Osteoblast (primary cell): Measurements from ENCODE around the gene DOCK1. TPM values are rescaled to one million over a fixed set of nuclear protein-coding genes. Genes with fewer than 3 reads are reported as not detected.

Experiments
- DNase-seq: peaks from one replicate; pipeline ENCODE4 v3.0.0; 2011; ENCODE audit warnings: low spot score, mixed read lengths; ENCODE audit not compliant: insufficient read length; ENCODE audit errors: missing footprints
- H2AFZ ChIP-seq: 2 replicates; pipeline ENCODE4 v1.6.0; 2011; ENCODE audit warnings: mild to moderate bottlenecking, low read length
- H3K27ac ChIP-seq: 2 replicates; pipeline ENCODE4 v1.5.1; 2011; ENCODE audit warnings: mild to moderate bottlenecking, low read depth, low read length, moderate library complexity
- H3K27me3 ChIP-seq: 2 replicates; pipeline ENCODE4 v1.6.0; 2012; ENCODE audit warnings: mild to moderate bottlenecking, control low read depth, inconsistent platforms, low read length, moderate library complexity; ENCODE audit not compliant: insufficient read depth
- H3K36me3 ChIP-seq: 2 replicates; pipeline ENCODE4 v1.5.1; 2011; ENCODE audit warnings: mild to moderate bottlenecking, low read length, control low read depth, moderate library complexity; ENCODE audit not compliant: insufficient read depth
- H3K4me1 ChIP-seq: 2 replicates; pipeline ENCODE4 v1.5.1; 2011; ENCODE audit warnings: mild to moderate bottlenecking, low read length, control low read depth, moderate library complexity; ENCODE audit not compliant: insufficient read depth
- H3K4me2 ChIP-seq: 2 replicates; pipeline ENCODE4 v1.6.0; 2011; ENCODE audit warnings: mild to moderate bottlenecking, low read length; ENCODE audit not compliant: insufficient read depth
- H3K4me3 ChIP-seq: fragments of 200-600 bp; sonication (generic); 3 replicates; pipeline ENCODE4 v1.5.1; 2012; ENCODE audit warnings: mild to moderate bottlenecking, low read length, inconsistent platforms; ENCODE audit not compliant: insufficient read depth
- H3K79me2 ChIP-seq: 2 replicates; pipeline ENCODE4 v1.6.0; 2012; ENCODE audit warnings: mild to moderate bottlenecking, low read length, control low read depth, inconsistent platforms; ENCODE audit not compliant: insufficient read depth
- H3K9me3 ChIP-seq: 2 replicates; pipeline ENCODE4 v1.5.1; 2011; ENCODE audit warnings: low read depth, low read length, control low read depth
- H4K20me1 ChIP-seq: 2 replicates; pipeline ENCODE4 v1.6.0; 2012; ENCODE audit warnings: mild to moderate bottlenecking, low read length, control low read depth; ENCODE audit not compliant: insufficient read depth
- CTCF ChIP-seq: IDR thresholded peaks from 2 replicates; pipeline ENCODE4 v1.5.1; 2011; ENCODE audit warnings: mild to moderate bottlenecking, low read depth, low read length, moderate library complexity; ENCODE audit errors: extremely low read depth
- total RNA-seq: library from RNA; depleted of rRNA; stranded (reverse); fragments of >200 nt; gene quantifications from 2 replicates; pipeline ENCODE4 v1.2.3, GENCODE V29; 2012

DOCK1 gene
- total RNA-seq, 1 donor: 80.3 TPM

GRCh38 chr10:126931544-126931943 lies 26.3 kb downstream of the DOCK1 start:
- Histone ChIP-seq H3K4me2 (peak overlapping the region; percentile 85), H3K36me3 (peaks cover 13% of the 10 kb centered on the region), H3K27me3 (no peaks in the 10 kb centered on the region), H4K20me1 (peaks cover 22% of the 10 kb centered on the region), H3K27ac (peak overlapping the region; percentile 45), H2AFZ (no peak overlapping the region), H3K9me3 (no peaks in the 10 kb centered on the region), H3K4me1 (peaks cover 21% of the 10 kb centered on the region), H3K4me3 (peak overlapping the region; percentile 60), H3K79me2 (peaks cover 95% of the 10 kb centered on the region)
- no peak for DNase-seq
- no peak for TF ChIP-seq CTCF

- peaks cover 12% of the 10 kb centered on the region for H3K36me3 ChIP-seq
- peak; percentile 15 for DNase-seq
- H3K4me3 ChIP-seq: no peak overlapping the region
- peaks cover 22% of the 10 kb centered on the region for H4K20me1 ChIP-seq
- no peaks in the 10 kb centered on the region for H3K9me3 ChIP-seq
- no peak overlapping the region for H3K4me2 ChIP-seq
- H3K27me3 ChIP-seq: no peaks in the 10 kb centered on the region
- no peak overlapping the region for H3K27ac ChIP-seq
- H3K79me2 ChIP-seq: peaks cover 97% of the 10 kb centered on the region
- TF ChIP-seq CTCF: no peak
- peaks cover 21% of the 10 kb centered on the region for H3K4me1 ChIP-seq
- no peak overlapping the region for H2AFZ ChIP-seq
Measured at GRCh38 chr10:126932516-126932915, 27.3 kb downstream of the DOCK1 start.

- Histone ChIP-seq H3K27me3 (no peaks in the 10 kb centered on the region), H3K9me3 (no peaks in the 10 kb centered on the region), H4K20me1 (peaks cover 21% of the 10 kb centered on the region), H3K4me3 (no peak overlapping the region), H3K4me2 (no peak overlapping the region), H3K27ac (no peak overlapping the region), H2AFZ (no peak overlapping the region), H3K79me2 (peaks cover 95% of the 10 kb centered on the region), H3K4me1 (peaks cover 21% of the 10 kb centered on the region), H3K36me3 (peaks cover 8% of the 10 kb centered on the region)
- TF ChIP-seq CTCF: no peak
- DNase-seq: peak; percentile 63
Measured at GRCh38 chr10:126933116-126933515, 27.9 kb downstream of the DOCK1 start.

- no peak overlapping the region for H2AFZ ChIP-seq
- DNase-seq: peak; percentile 86
- H3K27ac ChIP-seq: no peak overlapping the region
- H3K27me3 ChIP-seq: no peaks in the 10 kb centered on the region
- no peak for TF ChIP-seq CTCF
- peaks cover 94% of the 10 kb centered on the region for H3K79me2 ChIP-seq
- H3K4me2 ChIP-seq: no peak overlapping the region
- H3K9me3 ChIP-seq: no peaks in the 10 kb centered on the region
- H3K4me1 ChIP-seq: peaks cover 21% of the 10 kb centered on the region
- no peaks in the 10 kb centered on the region for H3K36me3 ChIP-seq
- peaks cover 30% of the 10 kb centered on the region for H4K20me1 ChIP-seq
- H3K4me3 ChIP-seq: no peak overlapping the region
Measured at GRCh38 chr10:126935263-126935946, 30.2 kb downstream of the DOCK1 start.
